ENCODE data around the gene HSP90B1. TPM values are rescaled to one million over a fixed set of nuclear protein-coding genes. Genes with fewer than 3 reads are reported as not detected.

The HSP90B1 gene
- total RNA-seq, 4 donors from 2014 or later, result 171 to 346 (median 211) TPM

- no peaks in the 10 kb centered on the region for H3K27me3 ChIP-seq
- intact Hi-C loops (cut with DNase I; ENCODE audit: low total_unique reads) (no loop called here), in situ Hi-C loops (cut with MboI; ENCODE audit: low pct_ligation_motif_present in 1 of 4, low pct_unique_long_range_greater_than_20kb in 1 of 4, low sequenced_read_pairs in 3 of 4) (loop anchor here in 1 of 4 donors (25.0 kb wide), 1 partner anchor 176 kb away; no protein-coding TSS in a partner anchor)
- no peaks in the 10 kb centered on the region for H3K9me3 ChIP-seq
- no peak overlapping the region for H3K27ac ChIP-seq
- no peak overlapping the region for H3K4me3 ChIP-seq
- peaks cover 0 to 74% (median 34%) of the 10 kb centered on the region in 4 donors for H3K36me3 ChIP-seq
- 92 to 100% methylated on average over 2 to 3 of the region's 3 CpGs for WGBS, 2 donors (ENCODE audit: low coverage in 1 of 2)
- H3K4me1 ChIP-seq, result peaks cover 21 to 46% (median 28%) of the 10 kb centered on the region in 4 donors
- DNase-seq, result no peak
- TF ChIP-seq EP300 (IDR thresholded peaks at IDR 0.05; ENCODE audit: low read depth) (no peak), CTCF (IDR thresholded peaks at IDR 0.05) (no peak), POLR2AphosphoS5 (IDR thresholded peaks at IDR 0.05) (no peak), POLR2A (IDR thresholded peaks at IDR 0.05) (no peak)
These were observed 6.5 kb downstream of the HSP90B1 start for GRCh38 chr12:103936679-103937078.

DNA sequence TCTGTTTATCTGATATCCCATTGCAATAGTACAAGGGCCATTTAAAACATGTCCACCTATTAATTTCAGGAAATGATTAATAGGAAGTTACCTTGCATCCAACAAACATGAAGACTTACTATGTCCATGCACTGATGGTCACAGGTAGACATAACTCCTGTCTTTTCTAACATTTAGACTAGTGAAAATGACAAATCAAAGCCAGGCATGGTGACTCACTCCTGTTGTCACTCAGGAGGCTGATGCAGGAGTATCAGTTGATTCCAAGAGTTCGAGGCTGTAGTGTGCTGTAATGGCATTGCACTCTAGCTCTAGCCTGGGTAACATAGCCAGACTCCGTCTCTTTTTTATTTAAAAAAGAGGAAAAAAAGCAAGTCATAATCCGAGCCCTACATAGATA, 14.8 kb downstream of the HSP90B1 start:
- intact Hi-C loops (cut with DNase I; ENCODE audit: low total_unique reads) (no loop called here), in situ Hi-C loops (cut with MboI; ENCODE audit: low pct_ligation_motif_present in 1 of 4, low pct_unique_long_range_greater_than_20kb in 1 of 4, low sequenced_read_pairs in 3 of 4) (loop anchor here in 1 of 4 donors (25.0 kb wide), 1 partner anchor 167 kb away; no protein-coding TSS in a partner anchor)
- Histone ChIP-seq H3K27ac (no peak overlapping the region), H3K9me3 (no peaks in the 10 kb centered on the region), H3K27me3 (no peaks in the 10 kb centered on the region), H3K4me3 (no peak overlapping the region), H3K4me1 (no peaks in the 10 kb centered on the region), H3K36me3 (peaks cover 0 to 97% (median 48%) of the 10 kb centered on the region in 4 donors)
- WGBS, 2 donors (ENCODE audit: low coverage in 1 of 2), result 80 to 93% methylated on average over 3 of the region's 3 CpGs
- TF ChIP-seq CTCF (IDR thresholded peaks at IDR 0.05), result no peak
- TF ChIP-seq POLR2AphosphoS5 (IDR thresholded peaks at IDR 0.05), result no peak
- no peak for TF ChIP-seq POLR2A (IDR thresholded peaks at IDR 0.05)
- no peak for TF ChIP-seq EP300 (IDR thresholded peaks at IDR 0.05; ENCODE audit: low read depth)
- DNase-seq, result no peak

- intact Hi-C loops (cut with DNase I; ENCODE audit: low total_unique reads), result no loop called here
- Histone ChIP-seq H3K27me3 (no peaks in the 10 kb centered on the region), H3K4me3 (no peak overlapping the region), H3K4me1 (no peaks in the 10 kb centered on the region), H3K36me3 (peaks cover 0 to 88% (median 42%) of the 10 kb centered on the region in 4 donors), H3K9me3 (no peaks in the 10 kb centered on the region), H3K27ac (no peak overlapping the region)
- no peak for DNase-seq
- no peak for TF ChIP-seq POLR2AphosphoS5 (IDR thresholded peaks at IDR 0.05)
- no peak for TF ChIP-seq EP300 (IDR thresholded peaks at IDR 0.05; ENCODE audit: low read depth)
- TF ChIP-seq POLR2A (IDR thresholded peaks at IDR 0.05), result no peak
- no peak for TF ChIP-seq CTCF (IDR thresholded peaks at IDR 0.05)
- WGBS, 2 donors (ENCODE audit: low coverage in 1 of 2), result 96 to 100% methylated on average over 2 to 7 of the region's 7 CpGs
- in situ Hi-C loops (cut with MboI; ENCODE audit: low pct_ligation_motif_present in 1 of 4, low pct_unique_long_range_greater_than_20kb in 1 of 4, low sequenced_read_pairs in 3 of 4), result loop anchor here in 1 of 4 donors (25.0 kb wide), 1 partner anchor 164 kb away; no protein-coding TSS in a partner anchor
These were observed 17.8 kb downstream of the HSP90B1 start for GRCh38 chr12:103947871-103948555.

DNA sequence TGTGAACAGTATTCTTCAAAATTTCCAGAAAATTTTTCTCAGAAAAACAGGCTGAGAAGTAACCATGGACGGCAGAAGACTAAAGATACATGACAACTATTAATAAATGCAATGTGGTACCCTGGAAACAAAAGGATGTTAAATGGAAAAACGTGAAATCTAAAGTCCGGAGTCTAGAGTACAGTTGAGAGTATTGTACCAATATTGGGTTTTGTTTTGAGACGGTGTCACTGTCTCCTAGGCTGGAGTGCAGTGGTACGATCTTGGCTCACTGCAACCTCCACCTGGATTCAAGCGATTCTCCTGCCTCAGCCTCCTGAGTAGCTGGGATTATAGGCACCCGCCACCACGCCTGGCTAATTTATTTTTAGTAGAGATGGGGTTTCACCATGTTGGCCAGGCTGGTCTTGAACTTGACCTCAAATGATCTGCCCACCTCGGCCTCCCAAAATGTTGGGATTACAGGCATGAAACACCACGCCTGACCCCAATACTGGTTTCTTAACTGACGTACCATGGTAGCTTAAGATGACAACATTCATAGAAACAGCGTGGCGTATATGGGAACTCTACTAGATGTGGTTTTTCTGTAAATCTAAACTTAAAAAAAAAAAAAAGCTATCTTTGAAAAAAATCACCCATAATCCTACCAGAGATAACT, 18.7 kb downstream of the HSP90B1 start:
- no peak for DNase-seq
- Histone ChIP-seq H3K9me3 (no peaks in the 10 kb centered on the region), H3K36me3 (peaks cover 0 to 88% (median 38%) of the 10 kb centered on the region in 4 donors), H3K27ac (no peak overlapping the region), H3K4me3 (no peak overlapping the region), H3K4me1 (no peaks in the 10 kb centered on the region), H3K27me3 (no peaks in the 10 kb centered on the region)
- intact Hi-C loops (cut with DNase I; ENCODE audit: low total_unique reads) (no loop called here), in situ Hi-C loops (cut with MboI; ENCODE audit: low pct_ligation_motif_present in 1 of 4, low pct_unique_long_range_greater_than_20kb in 1 of 4, low sequenced_read_pairs in 3 of 4) (loop anchor here in 1 of 4 donors (25.0 kb wide), 1 partner anchor 163 kb away; no protein-coding TSS in a partner anchor)
- WGBS, 2 donors (ENCODE audit: low coverage in 1 of 2), result 80 to 81% methylated on average over 3 to 13 of the region's 13 CpGs
- TF ChIP-seq EP300 (IDR thresholded peaks at IDR 0.05; ENCODE audit: low read depth) (no peak), POLR2A (IDR thresholded peaks at IDR 0.05) (no peak), POLR2AphosphoS5 (IDR thresholded peaks at IDR 0.05) (no peak), CTCF (IDR thresholded peaks at IDR 0.05) (no peak)

Data from transverse colon (tissue), 4 donors.